C4-2B (cell line): ENCODE results near the gene MROH7.
"Not testable (repeated sequence)": the region's sequence is repeated elsewhere in the genome, so short reads cannot be mapped to it uniquely, and the experiment has no call there.

Experiments used
- H3K27ac ChIP-seq: fragments of 450-650 bp; 2 replicates; pipeline ENCODE4 v1.5.1; 2017
- ZFX ChIP-seq: fragments of 450-650 bp; IDR thresholded peaks from 2 replicates; pipeline ENCODE4 v1.6.1; 2017
- TF ChIP-seq, protein P1 (sequence below): fragments of 450-650 bp; conservative IDR thresholded peaks from 2 replicates; pipeline ENCODE4 v1.5.1; 2017; ENCODE audit warnings: mild to moderate bottlenecking

The MROH7 gene

DNA sequence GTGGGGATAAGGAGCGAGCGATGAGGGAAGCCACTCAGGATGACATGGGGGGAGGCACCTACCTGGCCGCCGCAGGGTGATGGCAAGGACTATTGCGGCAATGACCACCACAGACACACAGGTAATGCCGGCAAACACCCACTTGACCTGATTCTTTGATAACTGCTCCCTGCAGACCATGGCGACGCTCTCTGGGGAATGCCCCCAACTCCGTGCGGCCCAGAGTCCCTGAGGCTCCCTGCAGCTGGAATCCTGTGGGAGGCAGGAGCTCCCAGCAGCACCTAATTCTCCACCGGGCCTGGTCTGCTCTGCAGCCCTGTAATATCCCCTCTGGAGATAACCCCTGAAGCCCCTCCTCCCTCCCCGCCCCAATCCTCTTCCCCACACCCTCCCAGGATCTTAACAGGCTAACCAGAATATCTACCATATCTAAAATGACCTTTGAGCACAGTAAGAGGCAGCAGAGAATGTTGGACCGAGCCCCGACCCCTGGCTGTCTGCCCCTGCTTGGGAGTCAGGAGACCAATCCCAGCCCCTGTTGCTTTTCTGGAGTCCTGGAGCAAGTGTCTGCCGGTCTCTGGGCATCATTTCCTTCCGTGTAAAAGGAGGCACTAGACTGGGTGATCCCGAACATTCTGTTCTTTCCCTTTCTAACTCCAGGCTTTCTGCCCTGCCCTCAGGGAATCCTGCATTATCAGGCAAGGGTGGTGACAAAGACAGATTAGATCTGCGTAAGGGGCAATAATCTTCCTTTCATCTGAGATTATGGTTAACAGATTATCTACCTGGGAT, 18.2 kb upstream of the MROH7 start, which contains the start of gene FAM151A:
TSS of gene FAM151A (minus strand) at position 310 of the 792 bp plus-strand sequence. CDS start at position 180, 130 bp downstream.
- H3K27ac ChIP-seq, result no peak within 1 kb of the TSS
- no peak for TF ChIP-seq ZFX
- TF ChIP-seq, protein P1, sequence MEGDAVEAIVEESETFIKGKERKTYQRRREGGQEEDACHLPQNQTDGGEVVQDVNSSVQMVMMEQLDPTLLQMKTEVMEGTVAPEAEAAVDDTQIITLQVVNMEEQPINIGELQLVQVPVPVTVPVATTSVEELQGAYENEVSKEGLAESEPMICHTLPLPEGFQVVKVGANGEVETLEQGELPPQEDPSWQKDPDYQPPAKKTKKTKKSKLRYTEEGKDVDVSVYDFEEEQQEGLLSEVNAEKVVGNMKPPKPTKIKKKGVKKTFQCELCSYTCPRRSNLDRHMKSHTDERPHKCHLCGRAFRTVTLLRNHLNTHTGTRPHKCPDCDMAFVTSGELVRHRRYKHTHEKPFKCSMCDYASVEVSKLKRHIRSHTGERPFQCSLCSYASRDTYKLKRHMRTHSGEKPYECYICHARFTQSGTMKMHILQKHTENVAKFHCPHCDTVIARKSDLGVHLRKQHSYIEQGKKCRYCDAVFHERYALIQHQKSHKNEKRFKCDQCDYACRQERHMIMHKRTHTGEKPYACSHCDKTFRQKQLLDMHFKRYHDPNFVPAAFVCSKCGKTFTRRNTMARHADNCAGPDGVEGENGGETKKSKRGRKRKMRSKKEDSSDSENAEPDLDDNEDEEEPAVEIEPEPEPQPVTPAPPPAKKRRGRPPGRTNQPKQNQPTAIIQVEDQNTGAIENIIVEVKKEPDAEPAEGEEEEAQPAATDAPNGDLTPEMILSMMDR, result no peak

DNA sequence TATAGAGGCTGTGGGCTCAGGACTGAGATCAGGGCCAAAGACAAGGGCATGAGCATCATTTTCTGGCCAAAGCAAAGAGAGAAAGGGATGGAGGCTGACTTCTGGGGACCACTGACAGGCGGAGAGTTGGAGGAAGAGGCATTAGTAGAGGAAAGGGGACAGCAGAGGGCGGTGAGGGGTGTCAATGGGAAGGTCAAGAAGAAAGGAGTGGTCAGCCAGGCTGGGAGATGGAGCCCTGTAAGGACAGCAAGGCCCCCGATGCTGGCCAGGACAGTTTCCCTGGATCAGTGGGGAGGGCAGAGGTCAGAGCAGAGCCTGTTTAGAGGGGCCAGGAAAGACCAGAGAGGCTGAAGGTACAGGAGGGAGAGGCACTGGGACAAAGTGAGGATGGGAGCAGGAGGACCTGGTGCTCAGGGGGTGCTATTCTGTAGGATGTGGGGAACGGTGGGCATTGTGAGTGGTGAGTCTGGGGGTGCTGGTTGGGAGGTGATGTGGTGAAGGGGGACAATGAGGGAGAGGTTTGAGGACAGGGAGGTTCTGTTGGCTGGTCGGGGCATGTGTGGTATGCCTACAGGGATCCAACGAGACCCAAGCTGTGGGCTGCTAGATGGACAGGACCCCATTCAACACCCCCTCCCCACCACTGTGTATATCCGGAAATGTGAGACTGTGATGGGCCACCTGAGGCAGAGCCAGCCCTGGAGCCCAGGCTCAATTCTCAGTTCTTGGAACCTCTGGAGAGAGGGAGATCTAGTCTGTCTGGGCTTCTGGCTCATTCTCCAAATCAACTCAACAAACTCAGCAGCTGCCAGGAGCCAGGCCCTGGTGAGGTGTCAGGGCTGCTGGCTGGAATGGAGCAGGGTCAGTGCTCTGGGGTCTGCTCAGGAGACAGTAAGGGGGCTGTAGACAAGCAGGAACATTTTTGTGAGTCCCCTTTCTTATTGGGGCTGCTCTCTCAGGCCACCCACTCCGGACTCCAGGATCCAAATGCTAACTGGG, 16.8 kb upstream of the MROH7 start:
- TF ChIP-seq ZFX, result no peak
- TF ChIP-seq, protein P1, result no peak

DNA sequence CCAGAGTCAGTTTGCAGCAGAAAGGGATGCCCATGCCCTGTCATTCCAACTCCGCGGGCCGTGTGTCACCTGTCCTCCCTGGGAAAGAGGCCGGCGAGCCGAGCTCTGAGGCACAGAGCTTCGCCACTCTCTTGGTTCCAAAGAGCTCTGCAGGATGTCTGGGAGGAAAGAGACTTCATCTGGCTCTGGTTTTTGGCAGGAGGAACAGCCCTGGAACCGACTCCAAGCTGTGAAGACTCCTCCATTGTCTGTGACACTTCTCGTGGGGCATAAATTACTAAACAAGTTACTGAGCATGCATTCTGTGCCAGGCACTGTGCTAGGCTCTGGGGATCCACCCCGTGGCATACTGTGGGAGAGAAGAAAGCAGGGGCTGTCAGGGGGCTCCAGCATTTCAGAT, 14.4 kb upstream of the MROH7 start:
- TF ChIP-seq, protein P1, result no peak
- TF ChIP-seq ZFX, result no peak
- no peak overlapping the region for H3K27ac ChIP-seq

More for the DNA sequence above, 16.8 kb upstream of the MROH7 start:
- H3K27ac ChIP-seq, result no peak overlapping the region

DNA sequence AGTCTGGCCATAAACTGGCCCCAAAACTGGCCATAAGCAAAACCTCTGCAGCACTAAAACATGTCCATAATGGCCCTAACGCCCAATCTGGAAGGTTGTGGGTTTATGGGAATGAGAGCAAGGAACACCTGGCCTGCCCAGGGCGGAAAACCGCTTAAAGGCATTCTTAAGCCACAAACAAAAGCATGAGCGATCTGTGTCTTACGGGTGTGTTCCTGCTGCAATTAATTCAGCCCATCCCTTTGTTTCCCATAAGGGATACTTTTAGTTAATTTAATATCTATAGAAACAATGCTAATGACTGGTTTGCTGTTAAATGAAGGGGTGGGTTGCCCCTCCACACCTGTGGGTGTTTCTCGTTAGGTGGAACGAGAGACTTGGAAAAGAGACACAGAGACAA, 5.8 kb upstream of the MROH7 start:
- not testable (repeated sequence) for H3K27ac ChIP-seq

DNA sequence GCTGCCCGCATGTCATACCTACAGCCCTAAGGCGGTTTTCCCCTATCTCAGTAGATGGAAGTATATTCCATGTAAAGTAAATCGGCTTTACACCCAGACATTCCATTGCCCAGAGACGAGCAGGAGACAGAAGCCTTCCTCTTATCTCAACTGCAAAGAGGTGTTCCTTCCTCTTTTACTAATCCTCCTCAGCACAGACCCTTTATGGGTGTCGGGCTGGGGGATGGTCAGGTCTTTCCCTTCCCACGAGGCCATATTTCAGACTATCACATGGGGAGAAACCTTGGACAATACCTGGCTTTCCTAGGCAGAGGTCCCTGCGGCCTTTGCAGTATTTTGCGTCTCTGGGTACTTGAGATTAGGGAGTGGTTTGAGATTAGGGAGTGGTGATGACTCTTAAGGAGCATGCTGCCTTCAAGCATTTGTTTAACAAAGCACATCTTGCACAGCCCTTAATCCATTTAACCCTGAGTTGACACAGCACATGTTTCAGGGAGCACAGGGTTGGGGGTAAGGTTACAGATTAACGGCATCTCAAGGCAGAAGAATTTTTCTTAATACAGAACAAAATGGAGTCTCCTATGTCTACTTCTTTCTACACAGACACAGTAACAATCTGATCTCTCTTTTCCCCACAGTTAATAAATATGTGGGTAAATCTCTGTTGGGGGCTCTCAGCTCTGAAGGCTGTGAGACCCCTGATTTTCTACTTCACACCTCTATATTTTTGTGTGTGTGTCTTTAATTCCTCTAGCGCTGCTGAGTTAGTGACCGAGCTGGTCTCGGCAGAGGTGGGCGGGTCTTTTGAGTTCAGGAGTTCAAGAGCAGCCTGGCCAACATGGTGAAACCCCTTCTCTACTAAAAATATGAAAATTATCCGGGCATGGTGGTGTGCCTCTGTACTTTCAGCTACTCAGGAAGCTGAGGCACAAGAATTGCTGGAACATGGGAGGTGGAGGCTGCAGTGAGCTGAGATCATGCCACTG, 4.8 kb upstream of the MROH7 start:
- H3K27ac ChIP-seq, result not testable (repeated sequence)

DNA sequence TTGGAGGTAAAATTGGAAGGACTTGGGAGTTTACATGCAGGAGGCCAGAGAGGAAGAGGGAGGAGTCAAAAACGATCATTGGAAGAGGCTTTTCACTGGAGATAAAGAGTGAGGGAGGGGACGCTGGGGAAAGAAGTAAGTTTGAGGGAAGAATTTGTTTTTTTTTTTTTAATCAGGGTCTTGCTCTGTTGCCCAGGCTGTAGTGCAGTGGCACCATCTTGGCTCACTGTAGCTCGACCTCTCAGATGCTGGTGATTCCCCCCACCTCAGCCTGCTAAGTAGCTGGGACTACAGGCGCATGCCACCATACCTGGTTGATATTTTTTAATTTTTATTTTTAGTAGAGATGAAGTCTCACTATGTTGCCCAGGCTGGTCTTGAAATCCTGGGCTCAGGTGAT, 1.2 kb upstream of the MROH7 start:
- H3K27ac ChIP-seq, result no peak overlapping the region
- TF ChIP-seq ZFX, result no peak
- TF ChIP-seq, protein P1, result no peak

DNA sequence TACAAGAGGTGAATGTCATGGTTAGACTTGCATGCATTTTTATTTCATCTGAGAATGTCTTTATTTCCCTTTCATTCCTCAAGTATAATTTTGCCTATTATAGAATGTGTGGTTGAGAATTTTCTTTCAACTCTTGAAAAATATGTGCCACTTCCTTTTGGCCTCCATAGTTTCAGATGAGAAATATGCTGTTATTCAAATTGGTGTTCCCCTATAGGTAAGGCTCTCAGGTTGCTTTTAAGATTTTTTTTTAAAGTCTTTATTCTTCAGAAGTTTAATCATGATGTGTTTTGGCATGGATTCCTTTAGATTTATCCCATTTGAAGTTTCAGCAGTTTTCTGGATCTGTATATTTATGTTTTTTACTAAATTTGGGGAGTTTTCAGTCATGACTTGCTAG, 2.1 kb downstream of the MROH7 start:
- no peak overlapping the region for H3K27ac ChIP-seq
- TF ChIP-seq ZFX, result no peak
- TF ChIP-seq, protein P1, result no peak
